ENCODE results near the gene NTMT2. TPM values are rescaled to one million over a fixed set of nuclear protein-coding genes. Genes with fewer than 3 reads are reported as not detected.

NTMT2 gene
- total and polyA plus RNA-seq, 2 donors: not detected

- Histone ChIP-seq H3K9me3 (ENCODE audit: control insufficient read depth in 2 of 2, insufficient read depth in 1 of 2, low read length in 1 of 2) (no peaks in the 10 kb centered on the region), H3K36me3 (ENCODE audit: control insufficient read depth in 2 of 2, insufficient read depth in 2 of 2, low read length in 1 of 2) (no peaks in the 10 kb centered on the region), H3K4me1 (ENCODE audit: control insufficient read depth in 2 of 2, insufficient read depth in 2 of 2, low read length in 2 of 2) (no peaks in the 10 kb centered on the region), H3K27ac (ENCODE audit: low read depth in 1 of 2, low read length in 1 of 2) (no peak overlapping the region), H3K4me3 (ENCODE audit: low read length in 2 of 2) (no peak overlapping the region), H3K27me3 (ENCODE audit: control insufficient read depth in 2 of 2, insufficient read depth in 1 of 2, low read length in 1 of 2) (peaks cover 0 to 8% of the 10 kb centered on the region in 2 donors)
- 81% methylated on average over 3 of the region's 3 CpGs for WGBS
- DNase-seq (ENCODE audit: low read depth in 6 of 9, low spot score in 9 of 9): no peak
Observed at GRCh38 chr1:170210142-170210541, 64.4 kb downstream of the NTMT2 start.

- Histone ChIP-seq H3K36me3 (ENCODE audit: control insufficient read depth in 2 of 2, insufficient read depth in 2 of 2, low read length in 1 of 2) (no peaks in the 10 kb centered on the region), H3K4me3 (ENCODE audit: low read length in 2 of 2) (no peak overlapping the region), H3K27ac (ENCODE audit: low read depth in 1 of 2, low read length in 1 of 2) (no peak overlapping the region), H3K9me3 (ENCODE audit: control insufficient read depth in 2 of 2, insufficient read depth in 1 of 2, low read length in 1 of 2) (peaks cover 0 to 1% of the 10 kb centered on the region in 2 donors), H3K27me3 (ENCODE audit: control insufficient read depth in 2 of 2, insufficient read depth in 1 of 2, low read length in 1 of 2) (peaks cover 0 to 8% of the 10 kb centered on the region in 2 donors), H3K4me1 (ENCODE audit: control insufficient read depth in 2 of 2, insufficient read depth in 2 of 2, low read length in 2 of 2) (no peaks in the 10 kb centered on the region)
- 87% methylated on average over 6 of the region's 6 CpGs for WGBS
- DNase-seq (ENCODE audit: low read depth in 6 of 9, low spot score in 9 of 9): no peak
Observed at GRCh38 chr1:170213596-170213995, 67.8 kb downstream of the NTMT2 start.

GRCh38 chr1:170214117-170215032 is 68.6 kb downstream of the NTMT2 start:
- H3K4me3 ChIP-seq (ENCODE audit: low read length in 2 of 2): no peak overlapping the region
- peaks cover 0 to 1% of the 10 kb centered on the region in 2 donors for H3K9me3 ChIP-seq (ENCODE audit: control insufficient read depth in 2 of 2, insufficient read depth in 1 of 2, low read length in 1 of 2)
- DNase-seq (ENCODE audit: low read depth in 6 of 9, low spot score in 9 of 9): no peak
- WGBS: 21% methylated on average over 10 of the region's 10 CpGs
- H3K27ac ChIP-seq (ENCODE audit: low read depth in 1 of 2, low read length in 1 of 2): no peak overlapping the region
- H3K36me3 ChIP-seq (ENCODE audit: control insufficient read depth in 2 of 2, insufficient read depth in 2 of 2, low read length in 1 of 2): no peaks in the 10 kb centered on the region
- H3K27me3 ChIP-seq (ENCODE audit: control insufficient read depth in 2 of 2, insufficient read depth in 1 of 2, low read length in 1 of 2): peaks cover 0 to 8% of the 10 kb centered on the region in 2 donors
- H3K4me1 ChIP-seq (ENCODE audit: control insufficient read depth in 2 of 2, insufficient read depth in 2 of 2, low read length in 2 of 2): no peaks in the 10 kb centered on the region

GRCh38 chr1:170215072-170215885 is 69.5 kb downstream of the NTMT2 start:
- H3K4me3 ChIP-seq (ENCODE audit: low read length in 2 of 2): no peak overlapping the region
- no peak overlapping the region for H3K27ac ChIP-seq (ENCODE audit: low read depth in 1 of 2, low read length in 1 of 2)
- H3K9me3 ChIP-seq (ENCODE audit: control insufficient read depth in 2 of 2, insufficient read depth in 1 of 2, low read length in 1 of 2): peaks cover 0 to 1% of the 10 kb centered on the region in 2 donors
- H3K4me1 ChIP-seq (ENCODE audit: control insufficient read depth in 2 of 2, insufficient read depth in 2 of 2, low read length in 2 of 2): no peaks in the 10 kb centered on the region
- H3K36me3 ChIP-seq (ENCODE audit: control insufficient read depth in 2 of 2, insufficient read depth in 2 of 2, low read length in 1 of 2): no peaks in the 10 kb centered on the region
- peaks cover 0 to 8% of the 10 kb centered on the region in 2 donors for H3K27me3 ChIP-seq (ENCODE audit: control insufficient read depth in 2 of 2, insufficient read depth in 1 of 2, low read length in 1 of 2)
- DNase-seq (ENCODE audit: low read depth in 6 of 9, low spot score in 9 of 9): no peak
- WGBS: 94% methylated on average over 4 of the region's 4 CpGs

- Histone ChIP-seq H3K27me3 (ENCODE audit: control insufficient read depth in 2 of 2, insufficient read depth in 1 of 2, low read length in 1 of 2) (peaks cover 0 to 8% of the 10 kb centered on the region in 2 donors), H3K36me3 (ENCODE audit: control insufficient read depth in 2 of 2, insufficient read depth in 2 of 2, low read length in 1 of 2) (no peaks in the 10 kb centered on the region), H3K9me3 (ENCODE audit: control insufficient read depth in 2 of 2, insufficient read depth in 1 of 2, low read length in 1 of 2) (peaks cover 0 to 1% of the 10 kb centered on the region in 2 donors), H3K27ac (ENCODE audit: low read depth in 1 of 2, low read length in 1 of 2) (no peak overlapping the region), H3K4me3 (ENCODE audit: low read length in 2 of 2) (no peak overlapping the region), H3K4me1 (ENCODE audit: control insufficient read depth in 2 of 2, insufficient read depth in 2 of 2, low read length in 2 of 2) (no peaks in the 10 kb centered on the region)
- WGBS: 89% methylated on average over 5 of the region's 5 CpGs
- DNase-seq (ENCODE audit: low read depth in 6 of 9, low spot score in 9 of 9): no peak
Observed at GRCh38 chr1:170217517-170218256, 71.9 kb downstream of the NTMT2 start.

DNA sequence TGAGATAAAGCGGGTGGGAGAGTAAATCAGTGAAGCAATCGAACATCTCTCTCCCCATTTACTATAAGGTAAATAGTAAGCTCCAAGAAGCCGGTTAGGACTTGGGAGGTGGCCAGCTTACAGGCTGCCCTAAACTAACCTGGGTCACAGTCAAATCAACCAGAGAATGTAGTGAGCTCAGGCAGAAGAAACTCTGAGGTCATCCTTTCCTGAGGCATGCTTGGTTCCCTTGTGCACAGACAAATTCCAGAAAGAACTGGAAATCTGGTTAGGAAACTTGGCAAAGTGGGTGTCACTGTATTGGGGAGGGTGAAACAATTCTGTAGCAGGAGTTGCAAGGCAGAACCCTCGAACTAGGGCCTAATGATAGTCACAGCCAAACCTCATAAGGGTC is 72.5 kb downstream of the NTMT2 start:
- Histone ChIP-seq H3K27me3 (ENCODE audit: control insufficient read depth in 2 of 2, insufficient read depth in 1 of 2, low read length in 1 of 2) (peaks cover 0 to 8% of the 10 kb centered on the region in 2 donors), H3K9me3 (ENCODE audit: control insufficient read depth in 2 of 2, insufficient read depth in 1 of 2, low read length in 1 of 2) (peaks cover 0 to 1% of the 10 kb centered on the region in 2 donors), H3K4me1 (ENCODE audit: control insufficient read depth in 2 of 2, insufficient read depth in 2 of 2, low read length in 2 of 2) (no peaks in the 10 kb centered on the region), H3K27ac (ENCODE audit: low read depth in 1 of 2, low read length in 1 of 2) (no peak overlapping the region), H3K4me3 (ENCODE audit: low read length in 2 of 2) (no peak overlapping the region), H3K36me3 (ENCODE audit: control insufficient read depth in 2 of 2, insufficient read depth in 2 of 2, low read length in 1 of 2) (no peaks in the 10 kb centered on the region)
- WGBS: 86% methylated on average over 4 of the region's 4 CpGs
- no peak for DNase-seq (ENCODE audit: low read depth in 6 of 9, low spot score in 9 of 9)

Other genes with a start within 250 kb of the NTMT2 start
- 25.8 TPM for gene KIFAP3, start 71.3 kb upstream of the NTMT2 start, total RNA-seq
- 19.5 TPM for gene KIFAP3, start 71.3 kb upstream of the NTMT2 start, polyA plus RNA-seq

All from thymus (tissue), 11 donors.